HEK293T (cell line): Measurements from ENCODE around the gene SLF2.

ENCODE experiments used
- ELF4 ChIP-seq: fragments of 450-650 bp; IDR thresholded peaks from 2 replicates; pipeline ENCODE4 v1.6.1; 2017; ENCODE audit warnings: antibody characterized with exemption
- PKNOX1 ChIP-seq: fragments of 450-650 bp; IDR thresholded peaks from 2 replicates; pipeline ENCODE4 v1.6.1; 2016
- SP1 ChIP-seq: fragments of 450-650 bp; IDR thresholded peaks from 2 replicates; pipeline ENCODE4 v1.6.1; 2017

GRCh38 chr10:100879741-100880360 is 32.9 kb upstream of the SLF2 start:
- no peak for TF ChIP-seq PKNOX1
- no peak for TF ChIP-seq ELF4
- TF ChIP-seq SP1: no peak
